Limb (tissue), 2 donors: ENCODE results near the gene TRIM25.

Experiments used
- DNase-seq, 2 donors: peaks; one replicate each; pipeline ENCODE4 v3.0.0-alpha.2; 2016; ENCODE audit errors: extremely low spot score in 2 of 2

Gene TRIM25

GRCh38 chr17:56928586-56928985 lies 14.7 kb upstream of the TRIM25 start:
- no peak for DNase-seq

DNA sequence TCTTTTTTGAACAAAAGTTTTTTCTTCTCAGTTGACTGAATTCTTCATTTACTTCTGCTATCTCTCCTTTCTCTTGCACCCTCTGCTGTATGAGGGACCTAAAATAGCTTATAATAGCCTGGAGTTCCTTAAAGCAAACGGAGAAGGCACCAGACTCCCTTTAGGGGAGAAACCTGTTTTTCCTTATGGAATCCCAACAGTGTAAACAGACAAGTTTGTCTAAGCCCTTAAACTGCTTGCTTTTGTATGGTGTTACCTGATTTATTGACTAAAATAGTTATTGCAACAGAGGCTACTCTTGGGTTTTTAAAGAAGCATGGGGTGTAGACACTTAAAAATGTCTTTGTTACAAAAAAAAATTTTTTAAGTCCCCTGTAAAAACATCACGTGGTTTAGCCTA lies 12.9 kb upstream of the TRIM25 start:
- DNase-seq: no peak

- no peak for DNase-seq
Measured at GRCh38 chr17:56926270-56926669, 12.4 kb upstream of the TRIM25 start.

DNA sequence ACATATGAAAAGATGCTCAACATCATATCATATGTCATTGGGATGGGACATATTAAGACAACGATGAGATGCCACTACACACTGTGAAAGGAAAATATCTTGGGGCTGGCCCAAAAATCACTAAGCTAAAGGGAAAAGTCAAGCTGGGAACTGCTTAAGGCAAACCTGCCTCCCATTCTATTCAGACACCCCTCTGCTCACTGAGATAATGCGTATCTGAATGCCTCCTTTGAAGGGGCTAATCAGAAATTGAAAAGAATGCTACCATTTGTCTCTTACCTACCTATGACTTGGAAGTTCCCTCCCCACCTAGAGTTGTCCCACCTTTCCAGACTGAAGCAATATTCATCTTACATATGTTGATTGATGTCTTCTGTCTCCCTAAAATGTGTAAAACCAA lies 11.2 kb upstream of the TRIM25 start:
- DNase-seq: no peak

- DNase-seq: no peak
Measured at GRCh38 chr17:56919717-56920116, 5.9 kb upstream of the TRIM25 start.

GRCh38 chr17:56918916-56919315 lies 5.1 kb upstream of the TRIM25 start:
- DNase-seq: no peak

GRCh38 chr17:56917559-56918296 lies 3.9 kb upstream of the TRIM25 start:
- DNase-seq: no peak

GRCh38 chr17:56914581-56915273 lies 878 bp upstream of the TRIM25 start:
- DNase-seq: no peak

DNA sequence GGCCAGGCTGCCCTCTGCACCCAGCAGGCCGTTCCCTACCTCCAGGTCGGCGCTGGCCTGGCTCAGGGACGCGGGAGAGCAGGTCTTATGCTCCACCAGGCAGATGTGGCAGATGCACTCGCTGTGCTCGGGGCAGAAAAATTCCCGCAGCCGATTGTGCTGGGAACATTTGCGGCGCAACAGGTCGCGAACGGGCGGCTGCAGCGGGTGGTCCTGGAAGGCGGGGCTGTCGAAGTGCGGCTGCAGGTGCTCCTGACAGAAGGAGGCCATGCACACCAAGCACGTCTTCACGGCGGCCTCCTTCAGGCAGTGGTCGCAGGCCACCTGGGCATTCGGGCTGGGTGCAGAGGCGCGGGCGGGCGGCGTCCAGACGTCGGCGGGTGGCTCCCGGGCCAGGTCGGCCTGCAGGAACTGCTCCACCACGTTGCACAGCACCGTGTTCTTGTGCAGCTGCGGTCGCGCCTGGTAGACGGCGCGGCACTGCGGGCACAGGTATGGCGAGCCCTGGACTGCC lies 439 bp downstream of the TRIM25 start:
- peak in 1 of 2 donors; percentile 42 for DNase-seq

GRCh38 chr17:56913000-56913311 lies 893 bp downstream of the TRIM25 start:
- DNase-seq: no peak

GRCh38 chr17:56912105-56912999 lies 1.5 kb downstream of the TRIM25 start:
- no peak for DNase-seq

GRCh38 chr17:56910509-56911235 lies 3.2 kb downstream of the TRIM25 start:
- no peak for DNase-seq

GRCh38 chr17:56909742-56910508 lies 3.9 kb downstream of the TRIM25 start:
- no peak for DNase-seq

DNA sequence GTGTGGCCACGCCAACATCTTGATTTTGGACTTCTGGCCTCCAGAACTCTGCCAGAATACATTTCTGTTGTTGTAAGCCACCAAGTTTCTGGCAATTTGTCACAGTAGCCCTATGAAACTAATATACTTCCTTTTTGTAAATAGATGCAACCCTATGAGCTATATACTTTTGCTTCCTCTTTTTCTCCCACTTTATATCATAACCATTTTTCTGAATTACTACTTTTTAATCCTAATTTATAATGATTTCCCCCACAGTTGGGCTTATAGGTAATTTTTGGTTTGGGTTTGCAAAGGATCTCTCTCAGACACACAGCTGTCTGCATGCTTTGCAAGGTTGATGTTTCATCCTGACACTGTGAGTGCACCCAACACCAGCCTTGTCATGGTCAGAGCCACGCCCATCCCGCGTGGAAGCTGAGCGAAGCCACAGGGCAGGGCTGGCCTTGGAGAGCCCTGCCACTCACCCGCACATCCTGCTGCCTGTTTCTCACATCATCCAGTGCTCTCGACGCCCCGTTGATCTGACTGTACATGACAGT lies 5.8 kb downstream of the TRIM25 start:
- DNase-seq: no peak

GRCh38 chr17:56903560-56903959 lies 10.3 kb downstream of the TRIM25 start:
- DNase-seq: no peak

GRCh38 chr17:56902348-56902747 lies 11.5 kb downstream of the TRIM25 start:
- DNase-seq: no peak

- DNase-seq: no peak
Measured at GRCh38 chr17:56899403-56899802, 14.4 kb downstream of the TRIM25 start.

GRCh38 chr17:56898874-56899273 lies 15.0 kb downstream of the TRIM25 start:
- DNase-seq: no peak

DNA sequence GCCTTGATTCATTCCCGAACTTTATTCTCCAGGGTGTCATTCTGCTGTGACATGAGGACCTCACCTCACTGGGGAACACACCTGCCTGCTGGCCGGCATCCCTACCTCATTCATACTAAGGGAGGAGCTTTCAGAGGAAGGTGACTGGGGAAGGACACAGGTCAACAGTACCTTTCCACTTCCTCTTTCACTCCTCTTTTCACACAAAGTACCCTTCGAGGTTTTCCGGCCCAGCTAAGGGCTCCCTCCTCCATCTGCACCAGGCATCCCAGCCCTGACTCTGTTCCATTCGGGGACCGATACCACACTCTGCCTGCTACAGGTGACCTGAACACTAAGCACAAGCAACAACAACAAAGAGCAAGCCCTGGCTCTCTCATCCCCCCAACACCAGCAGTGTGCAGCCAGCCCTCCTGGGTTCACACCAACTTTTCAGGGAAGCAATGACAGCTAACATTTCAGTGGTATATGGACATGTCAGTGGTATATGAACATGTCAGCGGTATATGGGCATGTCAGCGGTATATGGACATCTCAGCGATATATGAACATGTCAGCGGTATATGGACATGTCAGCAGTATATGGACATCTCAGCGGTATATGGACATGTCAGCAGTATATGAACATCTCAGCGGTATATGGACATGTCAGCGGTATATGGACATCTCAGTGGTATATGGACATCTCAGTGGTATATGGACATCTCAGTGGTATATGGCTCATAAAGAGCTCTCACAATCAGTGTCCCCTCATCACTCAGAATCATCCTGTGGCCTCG lies 16.0 kb downstream of the TRIM25 start:
- no peak for DNase-seq

- no peak for DNase-seq
Measured at GRCh38 chr17:56896968-56897359, 16.9 kb downstream of the TRIM25 start.
